ENCODE data around the gene AKAP3. TPM values are rescaled to one million over a fixed set of nuclear protein-coding genes. Genes with fewer than 3 reads are reported as not detected.

AKAP3 gene
- total and polyA plus RNA-seq, 10 of the 15 experiments (the other 5 are each of a cell fraction or from before 2014, with no cell fraction given): 0.40 to 2.4 (median 1.3) TPM

DNA sequence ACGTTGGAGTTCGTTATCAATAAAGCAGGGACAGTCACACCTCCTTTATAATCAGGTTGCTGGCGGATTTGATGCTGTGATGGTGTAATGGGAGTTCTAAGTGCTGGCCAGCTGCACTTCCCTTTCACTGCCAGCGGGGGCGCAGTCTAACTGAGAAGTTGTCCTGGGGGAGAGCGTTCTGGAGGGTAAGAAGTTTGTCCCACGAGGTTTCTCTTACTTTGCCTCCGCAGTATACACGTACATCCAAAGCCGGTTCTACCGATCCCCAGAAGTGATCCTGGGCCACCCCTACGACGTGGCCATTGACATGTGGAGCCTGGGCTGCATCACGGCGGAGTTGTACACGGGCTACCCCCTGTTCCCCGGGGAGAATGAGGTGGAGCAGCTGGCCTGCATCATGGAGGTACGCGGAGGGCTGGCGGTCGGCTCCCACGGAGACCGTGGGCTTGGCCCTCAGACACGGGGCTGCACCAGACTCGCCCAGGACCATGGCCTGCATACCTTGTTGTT lies 44.1 kb downstream of the AKAP3 start (continued):
- TF ChIP-seq, protein P1, sequence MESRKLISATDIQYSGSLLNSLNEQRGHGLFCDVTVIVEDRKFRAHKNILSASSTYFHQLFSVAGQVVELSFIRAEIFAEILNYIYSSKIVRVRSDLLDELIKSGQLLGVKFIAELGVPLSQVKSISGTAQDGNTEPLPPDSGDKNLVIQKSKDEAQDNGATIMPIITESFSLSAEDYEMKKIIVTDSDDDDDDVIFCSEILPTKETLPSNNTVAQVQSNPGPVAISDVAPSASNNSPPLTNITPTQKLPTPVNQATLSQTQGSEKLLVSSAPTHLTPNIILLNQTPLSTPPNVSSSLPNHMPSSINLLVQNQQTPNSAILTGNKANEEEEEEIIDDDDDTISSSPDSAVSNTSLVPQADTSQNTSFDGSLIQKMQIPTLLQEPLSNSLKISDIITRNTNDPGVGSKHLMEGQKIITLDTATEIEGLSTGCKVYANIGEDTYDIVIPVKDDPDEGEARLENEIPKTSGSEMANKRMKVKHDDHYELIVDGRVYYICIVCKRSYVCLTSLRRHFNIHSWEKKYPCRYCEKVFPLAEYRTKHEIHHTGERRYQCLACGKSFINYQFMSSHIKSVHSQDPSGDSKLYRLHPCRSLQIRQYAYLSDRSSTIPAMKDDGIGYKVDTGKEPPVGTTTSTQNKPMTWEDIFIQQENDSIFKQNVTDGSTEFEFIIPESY (IDR thresholded peaks at IDR 0.05): no peak
- TF ChIP-seq SMARCA5 (IDR thresholded peaks at IDR 0.05) (peak; percentile 89), MTA2 (IDR thresholded peaks at IDR 0.05; ENCODE audit: low read depth) (no peak), NFXL1 (IDR thresholded peaks at IDR 0.05; ENCODE audit: borderline replicate concordance) (no peak), USF2 (IDR thresholded peaks at IDR 0.05; ENCODE audit: borderline replicate concordance, low read depth, low read length) (no peak), ATF7 (IDR thresholded peaks at IDR 0.05; ENCODE audit: low read depth) (peak; percentile 65), SUZ12 (IDR thresholded peaks at IDR 0.05; ENCODE audit: unreplicated experiment) (no peak), SMC3 (IDR thresholded peaks at IDR 0.05; ENCODE audit: borderline replicate concordance, low read length) (peak; percentile 53; the same call in 1 of the 2 replicates), POLR2AphosphoS5 (IDR thresholded peaks at IDR 0.05; ENCODE audit: low read length) (peak; percentile 72; the same call in 1 of the 2 replicates), BCLAF1 (IDR thresholded peaks at IDR 0.05) (no peak), E2F8 (IDR thresholded peaks at IDR 0.05; ENCODE audit: low read depth, partially characterized antibody) (no peak), SIN3A (IDR thresholded peaks at IDR 0.05; ENCODE audit: low read depth, low read length) (peak; percentile 82; the same call in 1 of the 2 replicates), PKNOX1 (IDR thresholded peaks at IDR 0.05) (peak; percentile 7; the same call in 1 of the 2 replicates)
- TF ChIP-seq, protein P2, sequence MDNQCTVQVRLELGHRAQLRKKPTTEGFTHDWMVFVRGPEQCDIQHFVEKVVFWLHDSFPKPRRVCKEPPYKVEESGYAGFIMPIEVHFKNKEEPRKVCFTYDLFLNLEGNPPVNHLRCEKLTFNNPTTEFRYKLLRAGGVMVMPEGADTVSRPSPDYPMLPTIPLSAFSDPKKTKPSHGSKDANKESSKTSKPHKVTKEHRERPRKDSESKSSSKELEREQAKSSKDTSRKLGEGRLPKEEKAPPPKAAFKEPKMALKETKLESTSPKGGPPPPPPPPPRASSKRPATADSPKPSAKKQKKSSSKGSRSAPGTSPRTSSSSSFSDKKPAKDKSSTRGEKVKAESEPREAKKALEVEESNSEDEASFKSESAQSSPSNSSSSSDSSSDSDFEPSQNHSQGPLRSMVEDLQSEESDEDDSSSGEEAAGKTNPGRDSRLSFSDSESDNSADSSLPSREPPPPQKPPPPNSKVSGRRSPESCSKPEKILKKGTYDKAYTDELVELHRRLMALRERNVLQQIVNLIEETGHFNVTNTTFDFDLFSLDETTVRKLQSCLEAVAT (IDR thresholded peaks at IDR 0.05): no peak; the same call in 1 of the 2 replicates
- TF ChIP-seq, protein P3, sequence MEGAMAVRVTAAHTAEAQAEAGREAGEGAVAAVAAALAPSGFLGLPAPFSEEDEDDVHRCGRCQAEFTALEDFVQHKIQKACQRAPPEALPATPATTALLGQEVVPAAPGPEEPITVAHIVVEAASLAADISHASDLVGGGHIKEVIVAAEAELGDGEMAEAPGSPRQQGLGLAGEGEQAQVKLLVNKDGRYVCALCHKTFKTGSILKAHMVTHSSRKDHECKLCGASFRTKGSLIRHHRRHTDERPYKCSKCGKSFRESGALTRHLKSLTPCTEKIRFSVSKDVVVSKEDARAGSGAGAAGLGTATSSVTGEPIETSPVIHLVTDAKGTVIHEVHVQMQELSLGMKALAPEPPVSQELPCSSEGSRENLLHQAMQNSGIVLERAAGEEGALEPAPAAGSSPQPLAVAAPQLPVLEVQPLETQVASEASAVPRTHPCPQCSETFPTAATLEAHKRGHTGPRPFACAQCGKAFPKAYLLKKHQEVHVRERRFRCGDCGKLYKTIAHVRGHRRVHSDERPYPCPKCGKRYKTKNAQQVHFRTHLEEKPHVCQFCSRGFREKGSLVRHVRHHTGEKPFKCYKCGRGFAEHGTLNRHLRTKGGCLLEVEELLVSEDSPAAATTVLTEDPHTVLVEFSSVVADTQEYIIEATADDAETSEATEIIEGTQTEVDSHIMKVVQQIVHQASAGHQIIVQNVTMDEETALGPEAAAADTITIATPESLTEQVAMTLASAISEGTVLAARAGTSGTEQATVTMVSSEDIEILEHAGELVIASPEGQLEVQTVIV (IDR thresholded peaks at IDR 0.05; ENCODE audit: borderline replicate concordance, partially characterized antibody): no peak
